ENCODE results near the gene DNAJB5.

DNAJB5 gene

GRCh38 chr9:34983209-34983608, 6.3 kb upstream of the DNAJB5 start:
- DNase-seq (ENCODE audit: low read depth in 2 of 3, low spot score in 2 of 3) = no peak

- no peak for DNase-seq (ENCODE audit: low read depth in 2 of 3, low spot score in 2 of 3)
Observed at GRCh38 chr9:34984049-34984448, 5.5 kb upstream of the DNAJB5 start.

- peak in 2 of 3 experiments; percentile 42 to 57 for DNase-seq (ENCODE audit: low read depth in 2 of 3, low spot score in 2 of 3)
Observed at GRCh38 chr9:34985311-34985899, 4.1 kb upstream of the DNAJB5 start.

- DNase-seq (ENCODE audit: low read depth in 2 of 3, low spot score in 2 of 3) = no peak
Observed at GRCh38 chr9:34986540-34987047, 3.0 kb upstream of the DNAJB5 start.

- DNase-seq (ENCODE audit: low read depth in 2 of 3, low spot score in 2 of 3) = no peak
Observed at GRCh38 chr9:34987160-34987901, 2.2 kb upstream of the DNAJB5 start.

GRCh38 chr9:34988218-34989002, 1.1 kb upstream of the DNAJB5 start:
- DNase-seq (ENCODE audit: low read depth in 2 of 3, low spot score in 2 of 3) = no peak

- no peak for DNase-seq (ENCODE audit: low read depth in 2 of 3, low spot score in 2 of 3)
Observed at GRCh38 chr9:34989946-34990635, 546 bp downstream of the DNAJB5 start.

- no peak for DNase-seq (ENCODE audit: low read depth in 2 of 3, low spot score in 2 of 3)
Observed at GRCh38 chr9:34990908-34991606, 1.5 kb downstream of the DNAJB5 start.

- DNase-seq (ENCODE audit: low read depth in 2 of 3, low spot score in 2 of 3) = no peak
Observed at GRCh38 chr9:34991607-34992375, 2.2 kb downstream of the DNAJB5 start.

- peak in 2 of 3 experiments; percentile 26 to 42 for DNase-seq (ENCODE audit: low read depth in 2 of 3, low spot score in 2 of 3)
Observed at GRCh38 chr9:34992376-34992951, 2.9 kb downstream of the DNAJB5 start.

GRCh38 chr9:34993502-34994259, 4.1 kb downstream of the DNAJB5 start:
- DNase-seq (ENCODE audit: low read depth in 2 of 3, low spot score in 2 of 3) = no peak

GRCh38 chr9:34994260-34994899, 4.8 kb downstream of the DNAJB5 start:
- no peak for DNase-seq (ENCODE audit: low read depth in 2 of 3, low spot score in 2 of 3)

- no peak for DNase-seq (ENCODE audit: low read depth in 2 of 3, low spot score in 2 of 3)
Observed at GRCh38 chr9:34994900-34995669, 5.5 kb downstream of the DNAJB5 start.

- DNase-seq (ENCODE audit: low read depth in 2 of 3, low spot score in 2 of 3) = no peak
Observed at GRCh38 chr9:34995670-34996060, 6.1 kb downstream of the DNAJB5 start.

- no peak for DNase-seq (ENCODE audit: low read depth in 2 of 3, low spot score in 2 of 3)
Observed at GRCh38 chr9:34996181-34996904, 6.8 kb downstream of the DNAJB5 start.

GRCh38 chr9:34996905-34997279, 7.3 kb downstream of the DNAJB5 start:
- no peak for DNase-seq (ENCODE audit: low read depth in 2 of 3, low spot score in 2 of 3)

GRCh38 chr9:34997379-34997781, 7.8 kb downstream of the DNAJB5 start:
- DNase-seq (ENCODE audit: low read depth in 2 of 3, low spot score in 2 of 3) = no peak
